MCF 10A (cell line): ENCODE measurements around the gene MGMT. TPM values are rescaled to one million over a fixed set of nuclear protein-coding genes. Genes with fewer than 3 reads are reported as not detected.

Experiments used
- BruUV-seq: library from RNA; stranded (reverse); fragments of 400-500 nt; replicated peaks from 2 replicates; lab custom pipeline; 2021; lab: Mats Ljungman, UMichigan
- CTCF ChIA-PET: fragments of 300-600 bp; sonication (Branson Sonifier 250); formaldehyde crosslinking; extraction: SDS; loops from one replicate; lab custom pipeline; 2021; ENCODE audit warnings: antibody characterized with exemption, inconsistent platforms; lab: Yijun Ruan, JAX
- POLR2A ChIA-PET: fragments of 300-600, 350-650 bp; sonication (Branson Sonifier 250); formaldehyde crosslinking; extraction: SDS; loops from one replicate; lab custom pipeline; 2020; ENCODE audit warnings: antibody characterized with exemption, inconsistent platforms; lab: Yijun Ruan, JAX
- DNase-seq: peaks from one replicate; pipeline ENCODE4 v3.0.0-alpha.2; 2018; ENCODE audit not compliant: unreplicated experiment
- H3K27ac Mint-ChIP-seq: one replicate; pipeline ENCODE4 v1.8.0; 2022; ENCODE audit warnings: mild to moderate bottlenecking, low read depth, mixed read lengths; ENCODE audit not compliant: unreplicated experiment
- H3K27me3 Mint-ChIP-seq: one replicate; pipeline ENCODE4 v1.8.0; 2022; ENCODE audit warnings: mixed read lengths; ENCODE audit not compliant: insufficient read depth, unreplicated experiment
- H3K36me3 Mint-ChIP-seq: one replicate; pipeline ENCODE4 v1.8.0; 2022; ENCODE audit warnings: mild to moderate bottlenecking, moderate library complexity, mixed read lengths; ENCODE audit not compliant: insufficient read depth, unreplicated experiment
- H3K4me1 Mint-ChIP-seq: one replicate; pipeline ENCODE4 v1.8.0; 2022; ENCODE audit warnings: mixed read lengths; ENCODE audit not compliant: insufficient read depth, unreplicated experiment
- H3K4me3 Mint-ChIP-seq: one replicate; pipeline ENCODE4 v1.8.0; 2022; ENCODE audit warnings: mild to moderate bottlenecking, moderate library complexity, mixed read lengths; ENCODE audit not compliant: unreplicated experiment
- H3K9me3 Mint-ChIP-seq: one replicate; pipeline ENCODE4 v1.8.0; 2022; ENCODE audit warnings: mixed read lengths; ENCODE audit not compliant: unreplicated experiment
- CTCF ChIP-seq: fragments of 200-600 bp; IDR thresholded peaks from one replicate; pipeline ENCODE4 v1.8.0; 2022; ENCODE audit warnings: antibody characterized with exemption, mild to moderate bottlenecking; ENCODE audit not compliant: unreplicated experiment
- intact Hi-C: fragments of 100-400 bp; cut with micrococcal nuclease; formaldehyde crosslinking; loops from 2 replicates; pipeline ENCODE4 v1.14.1; 2022
- total RNA-seq: library from RNA; stranded (reverse); gene quantifications from 2 replicates; pipeline ENCODE4 v1.2.3, GENCODE V29; 2022

The MGMT gene
- total RNA-seq, 1 experiment from 2014 or later: 18.0 TPM

- POLR2A ChIA-PET: interaction anchor here (0.7 kb wide), 1 partner anchor 525 kb away, joined by 3 read pairs; no protein-coding TSS in a partner anchor
- intact Hi-C loops: no loop called here
- no peak for TF ChIP-seq CTCF
Measured at GRCh38 chr10:129730993-129731325, 263.9 kb downstream of the MGMT start.

GRCh38 chr10:129740532-129741279, 273.7 kb downstream of the MGMT start:
- Mint-ChIP-seq H3K9me3 (no peaks in the 10 kb centered on the region), H3K4me3 (no peak overlapping the region), H3K36me3 (peaks cover 14% of the 10 kb centered on the region), H3K27ac (no peak overlapping the region), H3K4me1 (no peaks in the 10 kb centered on the region), H3K27me3 (no peaks in the 10 kb centered on the region)
- no TSS peak for BruUV-seq
- DNase-seq: no peak
- intact Hi-C loops: no loop called here
- TF ChIP-seq CTCF: no peak
- POLR2A ChIA-PET: no interaction called here
- CTCF ChIA-PET: interaction anchor here (0.5 to 0.7 kb wide), 2 partner anchors 81 to 1491 kb away, joined by 3 read pairs; no protein-coding TSS in a partner anchor

More at GRCh38 chr10:129730993-129731325, 263.9 kb downstream of the MGMT start:
- CTCF ChIA-PET: no interaction called here
- Mint-ChIP-seq H3K9me3 (peaks cover 9% of the 10 kb centered on the region), H3K4me3 (no peak overlapping the region), H3K4me1 (no peaks in the 10 kb centered on the region), H3K27me3 (no peaks in the 10 kb centered on the region), H3K36me3 (no peaks in the 10 kb centered on the region), H3K27ac (no peak overlapping the region)
- no TSS peak for BruUV-seq
- DNase-seq: no peak

- TF ChIP-seq CTCF: no peak
- ChIA-PET CTCF (no interaction called here), POLR2A (no interaction called here)
- no peak for DNase-seq
- no peaks in the 10 kb centered on the region for H3K27me3 Mint-ChIP-seq
- no peak overlapping the region for H3K4me3 Mint-ChIP-seq
- no peak overlapping the region for H3K27ac Mint-ChIP-seq
- BruUV-seq: no TSS peak
- intact Hi-C loops: no loop called here
- peaks cover 14% of the 10 kb centered on the region for H3K36me3 Mint-ChIP-seq
- no peaks in the 10 kb centered on the region for H3K9me3 Mint-ChIP-seq
- H3K4me1 Mint-ChIP-seq: no peaks in the 10 kb centered on the region
Measured at GRCh38 chr10:129741280-129741977, 274.4 kb downstream of the MGMT start.

GRCh38 chr10:129741978-129742741, 275.1 kb downstream of the MGMT start:
- Mint-ChIP-seq H3K36me3 (peaks cover 14% of the 10 kb centered on the region), H3K4me3 (no peak overlapping the region), H3K9me3 (no peaks in the 10 kb centered on the region), H3K27ac (no peak overlapping the region), H3K27me3 (no peaks in the 10 kb centered on the region), H3K4me1 (no peaks in the 10 kb centered on the region)
- POLR2A ChIA-PET: no interaction called here
- intact Hi-C loops: no loop called here
- DNase-seq: no peak
- no TSS peak for BruUV-seq
- CTCF ChIA-PET: interaction anchor here (0.6 kb wide), 1 partner anchor 844 kb away, joined by 4 read pairs; no protein-coding TSS in a partner anchor
- no peak for TF ChIP-seq CTCF
